LHCN-M2 (cell line): ENCODE results near the gene ZNF33A. TPM values are rescaled to one million over a fixed set of nuclear protein-coding genes. Genes with fewer than 3 reads are reported as not detected.
A peak's percentile ranks its signal among the peaks of the same experiment; 100 is the strongest.
"Not testable (repeated sequence)": the region's sequence is repeated elsewhere in the genome, so short reads cannot be mapped to it uniquely, and the experiment has no call there.

Source experiments
- DNase-seq: peaks from one replicate; pipeline ENCODE4 v3.0.0-alpha.2; 2012; ENCODE audit warnings: low read depth
- polyA plus RNA-seq: library from polyadenylated mRNA; unstranded; fragments of >200 nt; gene quantifications from one replicate; pipeline ENCODE4 v1.2.1, GENCODE V29; 2012; ENCODE audit warnings: missing spikeins
- total RNA-seq: library from RNA; depleted of rRNA; stranded (reverse); fragments of >200 nt; gene quantifications from 2 replicates; pipeline ENCODE4 v1.2.3, GENCODE V29; 2014; rRNA removed

The ZNF33A gene
- total RNA-seq: 10.8 and 12.6 TPM in 2 replicates
- 5.8 TPM for polyA plus RNA-seq

DNA sequence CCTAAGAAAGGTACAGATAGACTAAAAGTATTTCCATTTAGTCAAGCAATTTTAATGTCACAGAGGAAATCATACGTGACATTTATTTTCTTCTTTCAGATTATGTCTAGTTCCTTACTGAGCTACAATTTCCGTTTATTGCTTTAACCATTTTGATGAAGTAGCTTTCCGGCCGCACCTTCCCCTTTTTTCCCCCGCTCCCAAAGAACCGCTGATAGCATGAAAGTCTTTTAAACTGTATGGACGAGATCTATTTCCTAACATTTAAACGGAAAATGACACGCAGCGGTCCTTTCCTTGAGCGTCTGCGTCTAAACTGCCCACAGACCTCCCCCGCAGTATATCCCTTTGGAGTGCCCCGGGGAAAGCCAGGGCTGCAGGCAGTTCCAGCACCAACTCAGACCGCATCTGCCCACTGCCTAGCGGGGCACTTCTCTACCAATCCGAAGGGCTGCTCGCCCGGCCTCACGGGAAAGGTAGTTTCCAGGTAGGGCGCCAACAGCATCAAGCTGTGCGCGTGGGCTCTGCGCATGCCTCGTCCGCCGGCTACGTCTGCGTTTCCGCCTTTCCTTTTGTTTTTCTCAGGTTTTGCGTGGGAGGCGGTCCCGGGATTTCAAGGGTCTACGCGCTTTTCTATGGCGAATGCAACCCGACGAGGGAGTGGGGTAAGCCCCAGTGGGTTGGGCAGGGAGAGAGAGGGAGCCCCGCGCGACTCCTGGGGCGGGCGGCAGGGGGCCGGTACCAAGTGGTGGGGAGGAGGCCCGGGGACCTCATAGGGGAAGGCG is at the start of gene ZNF33A:
ZNF33A (plus strand) TSS at position 557 of the 785 bp plus-strand sequence. CDS start 1,667 bp downstream, outside the sequence.
- DNase-seq: peak; percentile 90

DNA sequence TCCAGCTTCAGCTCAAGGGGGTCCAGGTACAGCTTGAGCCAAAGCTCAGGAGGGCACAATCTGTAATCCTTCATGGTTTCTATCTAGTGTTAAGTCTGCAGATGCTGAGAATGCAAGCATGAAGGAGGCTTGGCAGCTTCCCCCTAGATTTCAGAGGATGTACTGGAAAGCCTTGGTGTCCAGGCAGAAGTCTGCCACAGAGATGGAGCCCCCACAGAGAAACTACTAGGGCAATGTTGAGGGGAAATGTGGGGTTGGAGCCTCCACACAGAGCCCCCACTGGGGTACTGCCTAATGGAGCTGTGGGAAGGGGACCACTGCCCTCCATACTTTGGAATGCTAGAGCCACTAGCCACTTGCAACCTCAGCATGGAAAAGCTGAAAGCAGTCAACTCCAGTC is 45.5 kb upstream of the ZNF33A start:
- DNase-seq: peak; percentile 3

DNA sequence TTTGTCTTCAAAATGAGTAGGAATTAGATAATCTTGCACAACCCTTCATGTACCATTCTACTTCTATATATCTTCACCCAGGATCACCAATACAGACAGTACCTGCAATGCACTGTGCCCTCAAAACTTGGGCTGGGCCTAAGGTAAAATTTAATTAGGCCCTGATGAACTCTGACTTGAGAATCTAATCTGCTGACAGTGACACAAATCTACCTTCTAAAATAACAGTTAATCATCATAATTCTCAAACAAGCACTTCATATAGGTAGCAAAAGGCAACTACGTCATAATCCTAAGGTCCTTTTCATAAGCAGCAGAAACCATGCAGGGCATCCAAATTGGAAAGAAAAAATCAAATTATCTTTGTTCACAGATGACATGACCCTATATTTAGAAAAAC is 38.1 kb upstream of the ZNF33A start:
- DNase-seq: no peak

DNA sequence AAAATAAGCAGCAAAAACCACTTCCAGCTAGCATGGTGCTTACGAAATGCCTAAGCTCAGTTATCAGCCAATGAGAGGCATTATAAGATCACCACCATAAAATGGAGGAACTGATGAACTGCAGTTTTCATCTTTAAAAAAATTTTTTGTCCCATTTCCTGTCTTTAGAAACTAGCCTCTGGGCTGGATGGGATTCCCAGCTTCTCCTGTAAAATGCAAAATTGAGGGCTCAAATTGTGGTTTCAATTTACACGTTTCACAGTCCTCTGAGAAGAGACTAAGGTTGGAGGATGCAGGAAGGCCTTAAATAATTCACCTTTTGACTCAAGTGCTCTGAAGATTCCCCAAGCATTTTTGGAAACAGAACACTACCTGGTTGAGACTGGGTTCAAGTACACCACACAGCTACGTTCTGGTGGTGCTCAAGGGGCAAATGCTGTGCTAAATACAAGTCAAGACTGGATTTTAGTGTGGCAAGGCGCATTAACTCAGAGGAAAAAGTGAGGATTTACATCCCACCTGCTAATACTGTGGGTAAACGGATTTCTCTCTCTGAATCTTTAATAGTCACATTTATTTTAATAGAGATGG is 35.0 kb upstream of the ZNF33A start:
- peak; percentile 33 for DNase-seq

DNA sequence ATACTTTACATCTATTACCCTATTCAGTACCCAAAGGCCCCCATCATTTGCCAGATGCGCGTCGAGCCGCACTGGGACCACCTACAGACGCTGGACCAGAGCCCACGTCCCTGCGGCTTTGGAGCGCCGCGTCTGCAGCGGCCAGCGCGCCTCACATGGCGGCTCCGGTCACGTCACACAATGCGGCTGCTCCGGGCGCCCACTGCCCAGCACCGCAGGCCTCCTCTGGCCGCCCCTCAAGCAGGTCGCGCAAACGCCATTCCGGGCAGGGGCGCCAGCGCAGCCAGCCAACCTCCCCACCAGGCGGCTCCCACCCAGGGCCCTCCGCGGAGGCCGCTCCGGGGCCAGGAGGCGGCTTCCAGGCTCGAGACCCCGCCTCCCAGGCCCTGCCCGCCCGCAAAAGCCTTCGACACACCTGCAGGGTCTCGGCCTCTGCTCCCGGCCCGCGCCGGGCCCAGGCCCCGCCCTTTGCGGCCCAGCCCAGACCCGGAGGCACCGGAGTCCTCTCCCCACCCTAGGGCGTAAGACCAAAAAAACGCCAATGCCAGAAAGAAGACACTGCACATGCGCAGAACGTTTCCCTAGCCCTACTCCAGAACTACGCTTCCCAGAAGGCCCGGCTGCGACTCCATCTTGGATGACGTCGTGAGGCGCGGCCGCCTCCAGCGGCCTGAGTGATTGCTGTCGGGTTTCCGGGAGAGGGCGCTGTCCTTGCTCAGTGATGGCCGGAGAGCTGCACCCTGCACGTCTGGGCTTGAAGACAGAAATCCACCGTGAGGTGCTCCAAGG is 34.2 kb upstream of the ZNF33A start, which contains the start of gene ZNF25:
ZNF25 (minus strand) TSS at position 557 of the 789 bp plus-strand sequence. CDS start 4,925 bp downstream, outside the sequence.
- peak; percentile 98 for DNase-seq

DNA sequence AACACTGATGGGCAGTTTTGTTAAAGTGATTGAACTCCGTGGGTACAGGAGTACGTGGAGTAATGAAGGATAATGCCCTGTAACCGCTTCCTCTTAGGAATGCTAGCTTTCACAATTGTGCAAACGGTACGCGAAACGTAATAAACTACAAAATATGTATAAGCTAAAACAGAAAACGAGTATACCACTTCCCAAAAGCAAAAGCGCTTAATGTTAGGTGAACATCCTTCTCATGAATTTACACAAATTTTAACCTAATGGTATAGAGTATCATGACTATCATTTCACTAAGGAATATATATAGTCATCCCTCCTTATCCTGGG is 33.6 kb upstream of the ZNF33A start:
- no peak for DNase-seq

DNA sequence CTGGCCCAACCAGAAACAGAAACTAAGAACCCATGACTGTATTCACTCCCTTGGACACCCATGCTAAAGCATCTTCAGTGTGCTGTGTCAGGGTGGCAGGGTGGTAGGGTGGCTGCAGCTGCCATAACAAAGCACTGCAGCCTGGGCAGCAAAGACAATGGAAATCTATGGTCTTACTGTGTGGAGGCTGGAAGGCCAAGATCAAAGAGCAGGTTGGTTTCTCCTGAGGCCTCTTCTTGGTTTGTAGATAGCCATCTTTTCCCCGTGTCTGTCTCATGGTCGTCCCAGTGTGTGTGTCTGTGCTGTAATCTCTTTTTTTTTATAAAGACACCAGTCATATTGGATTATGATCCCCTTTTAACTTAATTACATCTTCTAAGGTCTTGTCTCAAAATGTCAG is 18.8 kb upstream of the ZNF33A start:
- DNase-seq: no peak

DNA sequence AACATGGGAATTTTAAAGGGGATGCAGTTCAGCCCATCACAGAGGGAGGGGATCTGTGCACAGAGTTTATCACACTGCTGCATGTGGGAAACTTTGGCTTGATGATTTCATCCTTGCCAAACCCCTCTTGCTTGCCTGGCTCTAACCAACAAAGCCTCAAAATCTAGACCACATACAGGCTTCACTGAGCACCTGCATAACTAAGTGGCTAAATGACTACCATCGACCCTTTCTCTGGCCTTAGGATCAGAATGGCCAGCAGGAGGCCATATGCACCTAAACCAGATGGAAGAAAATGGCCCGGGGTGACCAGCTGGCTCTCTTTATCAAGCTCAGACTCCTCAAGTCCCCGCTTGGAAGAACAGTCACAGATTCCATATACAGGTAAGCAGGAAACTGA is 18.4 kb upstream of the ZNF33A start:
- no peak for DNase-seq

DNA sequence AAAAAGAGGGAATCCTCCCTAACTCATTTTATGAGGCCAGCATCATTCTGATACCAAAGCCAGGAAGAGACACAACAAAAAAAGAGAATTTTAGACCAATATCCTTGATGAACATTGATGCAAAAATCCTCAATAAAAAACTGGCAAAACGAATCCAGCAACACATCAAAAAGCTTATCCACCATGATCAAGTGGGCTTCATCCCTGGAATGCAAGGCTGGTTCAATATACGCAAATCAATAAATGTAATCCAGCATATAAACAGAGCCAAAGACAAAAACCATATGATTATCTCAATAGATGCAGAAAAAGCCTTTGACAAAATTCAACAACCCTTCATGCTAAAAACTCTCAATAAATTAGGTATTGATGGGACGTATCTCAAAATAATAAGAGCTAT is 11.6 kb upstream of the ZNF33A start:
- DNase-seq: not testable (repeated sequence)

DNA sequence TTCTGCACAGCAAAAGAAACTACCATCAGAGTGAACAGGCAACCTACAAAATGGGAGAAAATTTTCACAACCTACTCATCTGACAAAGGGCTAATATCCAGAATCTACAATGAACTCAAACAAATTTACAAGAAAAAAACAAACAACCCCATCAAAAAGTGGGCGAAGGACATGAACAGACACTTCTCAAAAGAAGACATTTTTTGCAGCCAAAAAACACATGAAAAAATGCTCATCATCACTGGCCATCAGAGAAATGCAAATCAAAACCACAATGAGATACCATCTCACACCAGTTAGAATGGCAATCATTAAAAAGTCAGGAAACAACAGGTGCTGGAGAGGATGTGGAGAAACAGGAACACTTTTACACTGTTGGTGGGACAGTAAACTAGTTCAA is 10.0 kb upstream of the ZNF33A start:
- DNase-seq: not testable (repeated sequence)

DNA sequence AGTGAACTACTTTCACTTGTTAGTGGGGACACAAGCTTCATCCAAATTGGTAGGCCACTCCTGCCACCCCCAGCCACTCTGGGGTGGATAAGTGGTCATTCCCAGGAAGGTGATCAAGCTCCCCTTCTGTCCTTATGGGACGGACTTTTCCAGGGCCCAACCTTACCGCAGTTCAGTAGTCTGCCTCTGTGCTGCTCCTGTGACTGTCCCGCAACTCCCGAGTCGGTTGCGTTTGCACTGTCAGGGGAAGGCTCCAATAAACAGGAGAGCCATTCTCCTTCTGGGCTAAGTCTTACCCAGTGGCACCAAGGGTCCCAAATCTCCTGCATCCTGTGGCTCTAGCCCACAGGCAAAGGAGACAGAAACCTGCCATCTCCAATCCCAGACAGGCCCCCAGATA is 7.4 kb upstream of the ZNF33A start:
- no peak for DNase-seq

DNA sequence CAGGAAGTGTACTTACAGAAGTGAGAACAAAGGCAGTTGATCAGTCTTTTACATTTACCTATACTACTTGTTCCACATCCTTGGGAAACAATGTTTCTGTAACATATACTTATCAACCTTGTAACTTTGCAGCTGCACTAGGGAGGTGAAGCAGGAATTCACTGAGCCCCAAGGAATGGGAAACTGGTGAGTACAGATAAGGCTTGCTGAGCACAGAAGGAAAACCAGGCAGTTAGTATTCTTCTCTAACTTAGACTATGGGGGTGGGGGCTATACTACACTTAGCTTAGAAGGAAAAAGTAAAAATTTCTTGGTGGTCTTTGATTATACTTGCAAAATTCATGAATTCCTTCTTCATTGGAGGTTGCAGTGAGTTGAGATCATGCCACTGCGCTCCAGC is 6.9 kb upstream of the ZNF33A start:
- DNase-seq: no peak

DNA sequence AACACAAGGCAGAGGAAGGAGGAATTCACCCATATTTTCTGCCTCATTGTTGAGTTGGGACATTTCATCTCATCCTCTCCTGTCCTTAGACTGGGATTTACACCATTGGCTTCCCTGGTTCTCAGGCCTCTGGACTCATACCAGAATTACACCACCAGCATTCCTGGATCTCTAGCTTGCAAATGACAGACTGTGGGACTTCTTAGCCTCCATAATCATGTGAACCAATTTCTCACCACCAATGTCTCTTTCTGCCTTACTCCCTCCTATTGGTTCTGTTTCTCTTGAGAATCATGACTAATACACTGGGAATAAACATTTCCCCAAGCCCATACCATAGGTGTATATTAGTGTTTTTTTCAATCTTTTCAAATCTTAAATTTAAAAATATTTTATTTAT is 2.9 kb upstream of the ZNF33A start:
- no peak for DNase-seq

DNA sequence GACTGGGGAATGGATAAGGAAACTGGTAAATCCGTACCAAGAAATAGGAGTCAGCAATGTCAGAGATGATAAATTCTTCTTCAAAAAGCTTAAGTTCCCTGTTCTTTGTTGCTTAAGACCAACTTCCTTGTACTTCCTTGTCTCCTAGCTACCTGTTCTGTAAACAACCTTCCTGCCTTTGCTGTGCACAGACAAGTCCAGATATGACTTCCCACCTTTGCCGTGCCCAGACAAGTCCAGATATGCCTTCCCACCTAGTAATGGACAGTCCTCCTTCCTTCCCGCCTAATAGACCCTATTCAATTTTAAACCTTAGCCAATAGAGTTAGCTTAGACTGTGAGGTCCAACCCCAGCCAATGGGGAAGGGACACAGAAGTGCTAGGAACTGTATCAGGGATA is 2.5 kb upstream of the ZNF33A start:
- no peak for DNase-seq

DNA sequence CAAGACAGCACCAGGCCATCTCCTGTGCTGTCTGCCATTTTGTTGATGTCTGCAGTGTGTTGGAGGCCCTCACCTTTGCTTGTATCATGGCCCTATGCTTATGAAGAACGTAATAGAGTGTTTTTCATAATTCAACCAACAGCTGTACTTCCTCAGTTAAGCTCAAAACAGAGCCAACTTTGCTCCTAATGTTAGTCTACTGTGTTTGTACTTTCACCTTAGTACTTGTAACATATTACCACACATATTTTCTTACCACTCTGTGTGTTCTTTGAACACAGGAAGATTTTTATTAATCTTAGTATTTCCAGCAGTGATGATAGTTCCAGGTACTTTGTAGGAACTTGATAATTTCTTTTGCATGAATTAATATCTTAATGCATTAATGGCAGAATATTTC is 5.9 kb downstream of the ZNF33A start:
- DNase-seq: no peak

DNA sequence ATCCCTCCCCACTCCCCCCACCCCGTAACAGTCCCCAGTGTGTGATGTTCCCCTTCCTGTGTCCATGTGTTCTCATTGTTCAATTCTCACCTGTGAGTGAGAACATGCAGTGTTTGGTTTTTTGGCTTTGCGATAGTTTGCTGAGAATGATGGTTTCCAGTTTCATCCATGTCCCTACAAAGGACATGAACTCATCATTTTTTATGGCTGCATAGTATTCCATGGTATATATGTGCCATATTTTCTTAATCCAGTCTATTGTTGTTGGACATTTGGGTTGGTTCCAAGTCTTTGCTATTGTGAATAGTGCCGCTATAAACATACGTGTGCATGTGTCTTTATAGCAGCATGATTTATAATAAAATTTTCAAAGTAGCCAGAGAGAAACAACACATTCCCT is 8.6 kb downstream of the ZNF33A start:
- not testable (repeated sequence) for DNase-seq

DNA sequence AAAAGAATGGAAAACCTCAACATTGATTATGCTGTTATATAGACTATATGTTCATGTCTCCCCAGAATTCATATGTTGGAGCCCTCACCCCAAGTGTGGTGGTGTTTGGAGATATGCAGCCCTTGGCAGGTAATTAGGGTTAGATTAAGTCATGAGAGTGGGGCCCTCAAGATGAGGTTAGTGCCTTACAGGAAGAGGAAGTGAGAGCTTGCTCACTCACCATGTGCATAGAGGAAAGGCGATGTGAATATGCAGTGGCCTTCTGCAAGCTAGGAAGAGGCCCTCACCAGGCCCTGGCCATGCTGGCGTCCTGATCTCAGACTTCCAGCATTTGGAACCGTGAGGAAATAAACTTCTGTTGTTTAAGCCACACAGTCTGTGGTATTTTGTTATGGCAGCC is 14.8 kb downstream of the ZNF33A start:
- DNase-seq: no peak

DNA sequence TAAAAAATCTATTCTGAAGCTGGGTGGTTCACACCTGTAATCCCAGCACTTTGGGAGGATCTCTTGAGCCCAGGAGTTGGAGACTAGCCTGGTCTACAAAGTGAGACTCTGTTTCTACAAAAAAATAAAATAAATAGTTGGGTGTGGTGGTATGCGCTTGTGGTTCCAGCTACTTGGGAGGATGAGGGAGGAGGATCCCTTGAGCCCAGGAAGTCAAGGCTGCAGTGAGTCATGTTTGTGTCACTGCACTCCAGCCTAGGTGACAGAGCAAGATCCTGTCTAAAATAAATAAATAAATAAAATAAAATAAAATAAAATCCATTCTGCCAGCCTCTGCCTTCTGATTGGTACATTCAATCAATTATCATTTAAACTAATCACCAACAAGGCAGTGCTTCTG is 17.5 kb downstream of the ZNF33A start:
- peak; percentile 26 for DNase-seq

DNA sequence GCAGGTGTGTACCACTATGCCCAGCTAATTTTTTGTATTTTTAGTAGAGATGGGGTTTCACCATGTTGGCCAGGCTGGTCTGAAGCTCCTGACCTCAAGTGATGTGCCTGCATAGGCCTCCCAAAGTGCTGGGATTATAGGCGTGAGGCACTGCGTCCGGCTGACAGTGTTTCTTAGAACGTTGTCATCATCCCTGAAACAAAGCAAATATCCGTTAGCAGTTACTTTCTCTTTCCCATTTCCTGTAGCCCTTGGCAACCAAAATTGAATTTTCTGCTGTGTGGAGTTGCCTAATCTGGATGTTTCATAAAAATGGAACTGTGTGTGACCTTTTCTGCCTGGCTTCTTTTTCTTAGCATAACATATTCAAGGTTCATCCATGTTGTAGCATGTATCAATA is 22.4 kb downstream of the ZNF33A start:
- DNase-seq: no peak

DNA sequence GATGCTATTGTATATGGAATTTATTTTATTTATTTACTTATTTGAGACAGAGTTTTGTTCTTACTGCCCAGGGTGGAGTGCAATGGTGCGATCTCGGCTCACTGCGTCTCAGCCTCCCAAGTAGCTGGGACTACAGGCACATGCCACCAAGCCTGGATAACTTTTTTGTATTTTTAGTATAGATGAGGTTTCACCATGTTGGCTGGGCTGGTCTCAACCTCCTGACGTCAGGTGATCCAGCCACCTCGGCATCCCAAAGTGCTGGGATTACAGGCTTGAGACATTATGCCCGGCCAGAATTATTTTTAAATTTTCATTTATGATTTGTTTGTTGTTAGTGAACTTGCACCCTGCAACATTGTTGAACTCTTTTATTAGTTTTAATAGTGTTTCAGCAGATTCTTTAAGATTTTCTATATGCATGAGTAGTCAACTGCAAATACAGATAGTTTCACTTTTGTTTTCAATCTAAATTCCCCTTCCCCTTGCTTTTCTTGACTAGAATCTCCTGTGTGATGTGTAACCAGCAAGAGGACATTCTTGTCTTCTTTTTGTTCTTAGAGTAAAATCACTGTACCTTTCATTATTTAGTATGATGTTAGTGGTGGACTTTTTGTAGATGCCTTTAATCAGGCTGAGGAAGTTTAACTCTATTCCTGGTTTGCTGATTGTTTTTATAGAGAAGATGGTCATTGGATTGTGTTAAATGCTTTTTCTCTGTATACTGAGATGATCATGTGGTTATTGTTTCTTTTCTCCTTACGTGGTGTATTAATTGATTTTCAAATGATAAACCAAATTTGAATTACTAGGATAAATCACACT is 27.8 kb downstream of the ZNF33A start:
- no peak for DNase-seq

DNA sequence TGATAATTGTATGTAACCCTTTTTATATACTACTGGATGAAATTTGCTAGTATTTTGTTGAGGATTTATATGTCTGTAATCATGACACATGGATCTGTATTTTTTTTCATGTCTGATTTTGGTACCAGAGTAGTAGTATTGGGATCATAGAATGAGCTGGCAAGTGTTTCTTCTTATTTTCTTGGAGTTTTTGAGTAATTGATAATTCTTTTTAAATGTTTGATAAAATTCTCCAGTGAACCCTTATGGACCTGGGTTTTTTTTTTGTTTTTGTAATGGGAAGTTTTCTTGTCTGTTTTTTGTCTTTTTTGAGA is 28.4 kb downstream of the ZNF33A start:
- no peak for DNase-seq

DNA sequence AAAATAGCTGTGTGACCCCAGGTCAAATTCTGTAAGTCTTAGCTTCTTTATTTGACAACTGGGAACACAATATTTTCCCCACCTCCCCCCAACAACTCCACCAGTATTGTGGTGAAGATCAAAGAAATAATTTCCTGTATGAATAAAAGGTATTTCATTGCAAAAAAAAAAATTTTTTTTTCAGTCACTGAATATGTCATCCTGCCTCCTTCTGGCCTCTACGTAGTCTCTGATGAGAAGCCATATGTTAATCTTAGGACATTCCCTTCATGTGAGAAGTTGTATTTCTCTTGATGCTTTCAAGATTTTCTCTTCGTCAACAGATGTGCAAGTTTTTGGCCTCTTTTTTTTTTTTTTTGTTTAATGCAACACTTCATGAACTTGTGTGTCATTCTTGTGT is 33.0 kb downstream of the ZNF33A start:
- DNase-seq: no peak
